Stimulated activated CD8-positive, alpha-beta memory T cell treated with anti-CD3 and anti-CD28 coated beads, Interleukin-2, amount 100 ng/mL, for 1 hour (primary cell): ENCODE data around the gene NME2.
A peak's percentile ranks its signal among the peaks of the same experiment; 100 is the strongest.
"Not testable (repeated sequence)": the region's sequence is repeated elsewhere in the genome, so short reads cannot be mapped to it uniquely, and the experiment has no call there.

ENCODE experiments used
- DNase-seq, 2 donors: peaks; one replicate each; pipeline ENCODE4 v3.0.0-alpha.2; 2020; ENCODE audit warnings: low read depth in 2 of 2

Gene NME2

DNA sequence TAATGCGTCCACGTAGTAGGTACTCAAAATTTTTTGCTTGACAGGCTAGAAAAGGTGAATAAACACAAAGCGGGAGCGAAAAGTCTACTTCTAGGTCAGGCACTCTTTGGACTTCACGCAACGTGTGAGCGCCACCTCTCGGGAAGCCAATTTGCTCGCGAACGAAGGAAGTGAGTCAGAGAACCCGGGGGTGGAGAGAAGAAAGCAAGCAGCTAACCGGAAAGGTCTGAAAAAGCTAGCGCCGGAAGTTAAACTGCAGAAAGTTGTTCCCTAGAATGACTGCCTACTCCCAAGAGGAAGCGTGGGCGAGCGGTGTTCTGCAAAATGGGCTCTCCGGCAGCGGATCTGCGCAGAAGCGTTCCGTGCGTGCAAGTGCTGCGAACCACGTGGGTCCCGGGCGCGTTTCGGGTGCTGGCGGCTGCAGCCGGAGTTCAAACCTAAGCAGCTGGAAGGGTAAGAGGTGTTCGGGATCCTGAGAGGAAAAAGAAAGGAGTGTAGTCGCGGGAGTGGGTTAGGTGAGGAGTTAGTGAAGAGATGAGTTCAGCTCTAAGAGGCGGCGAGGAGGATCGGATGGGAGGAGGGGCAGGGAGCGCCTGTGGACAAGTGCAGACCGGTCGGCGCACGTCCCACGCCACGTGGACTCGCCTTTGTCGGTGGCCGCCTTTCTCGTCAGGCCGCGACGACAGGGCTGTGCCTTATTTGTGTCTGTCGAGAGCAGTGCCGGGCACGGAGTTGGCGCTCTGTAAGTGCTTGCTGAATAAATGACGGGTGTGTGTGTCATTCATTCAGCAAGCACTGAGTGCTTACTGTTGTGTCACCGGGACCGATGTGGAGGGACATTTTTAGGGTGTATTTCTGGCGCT, 12.8 kb upstream of the NME2 start, which contains the start of gene NME1:
NME1 (plus strand) TSS at position 350 of the 863 bp plus-strand sequence. CDS start 2,096 bp downstream, outside the sequence.
- peak; percentile 94 to 96 for DNase-seq

DNA sequence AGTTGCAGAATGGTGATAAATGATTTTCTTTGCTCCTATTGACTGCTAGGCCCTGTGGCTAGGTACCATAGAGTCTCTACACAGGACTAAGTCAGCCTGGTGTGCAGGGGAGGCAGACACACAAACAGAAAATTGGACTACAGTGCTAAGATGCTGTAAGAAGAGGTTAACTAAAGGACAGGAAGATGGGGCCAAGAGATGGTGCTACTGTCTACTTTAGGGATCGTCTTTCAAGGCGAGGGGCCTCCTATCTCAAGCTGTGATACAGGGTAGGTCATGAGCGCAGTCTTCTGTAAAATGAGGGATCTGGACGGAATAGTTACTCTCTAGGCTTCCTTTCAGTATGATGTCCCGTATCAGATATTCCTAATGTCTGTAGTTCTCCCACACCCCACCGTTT, 12.0 kb upstream of the NME2 start:
- no peak for DNase-seq

- no peak for DNase-seq
Measured at GRCh38 chr17:51155416-51155815, 10.8 kb upstream of the NME2 start.

DNA sequence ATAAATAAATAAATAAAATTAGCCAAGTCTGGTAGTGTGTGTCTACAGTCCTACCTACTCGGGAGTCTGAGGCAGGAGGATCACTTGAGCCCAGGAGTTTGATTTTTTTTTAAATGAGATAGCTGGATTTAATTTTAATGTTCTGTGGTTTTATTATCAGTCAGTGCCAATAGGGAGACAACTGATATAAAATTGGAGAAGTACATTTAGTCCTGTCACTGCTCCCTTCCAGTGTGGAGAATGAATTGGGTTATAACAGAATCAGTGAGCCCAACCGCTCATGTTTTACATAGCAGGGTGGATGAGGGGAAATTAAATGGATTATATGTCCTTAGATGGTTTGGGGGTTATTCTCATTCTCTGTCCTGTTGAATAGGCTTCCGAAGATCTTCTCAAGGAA, 6.6 kb upstream of the NME2 start:
- no peak for DNase-seq

GRCh38 chr17:51161541-51161940, 4.7 kb upstream of the NME2 start:
- DNase-seq = no peak

GRCh38 chr17:51164911-51165679, 1.1 kb upstream of the NME2 start:
- DNase-seq = no peak

DNA sequence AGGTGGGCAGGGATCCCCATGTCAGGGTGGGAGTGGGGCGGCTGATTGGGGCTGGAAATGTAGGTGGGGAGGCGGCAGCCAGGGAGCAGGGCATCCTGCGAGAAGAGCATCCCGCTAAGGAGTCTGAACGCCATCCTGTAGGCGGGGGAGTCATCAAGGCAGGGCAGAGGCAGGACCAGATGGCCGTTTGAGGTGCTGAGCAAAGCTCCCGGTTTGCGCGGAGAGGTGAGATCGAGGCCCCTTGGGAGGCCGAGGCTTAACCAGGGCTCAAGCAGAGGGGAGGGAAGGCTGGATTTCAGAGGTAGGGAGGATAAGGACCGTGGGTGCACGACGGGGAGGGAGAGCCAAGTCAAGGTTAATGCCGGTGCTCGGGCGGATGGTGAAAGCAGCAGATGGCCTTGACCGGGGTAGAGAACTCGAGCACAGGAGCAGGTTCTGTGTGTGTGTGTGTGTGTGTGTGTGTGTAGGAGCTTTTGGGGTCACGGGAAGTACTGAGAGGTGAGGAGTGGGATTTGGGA, 472 bp upstream of the NME2 start:
- DNase-seq = no peak

GRCh38 chr17:51166987-51167931, 1.0 kb downstream of the NME2 start:
- peak; percentile 28 to 39 for DNase-seq

GRCh38 chr17:51169340-51169739, 3.1 kb downstream of the NME2 start:
- no peak for DNase-seq

DNA sequence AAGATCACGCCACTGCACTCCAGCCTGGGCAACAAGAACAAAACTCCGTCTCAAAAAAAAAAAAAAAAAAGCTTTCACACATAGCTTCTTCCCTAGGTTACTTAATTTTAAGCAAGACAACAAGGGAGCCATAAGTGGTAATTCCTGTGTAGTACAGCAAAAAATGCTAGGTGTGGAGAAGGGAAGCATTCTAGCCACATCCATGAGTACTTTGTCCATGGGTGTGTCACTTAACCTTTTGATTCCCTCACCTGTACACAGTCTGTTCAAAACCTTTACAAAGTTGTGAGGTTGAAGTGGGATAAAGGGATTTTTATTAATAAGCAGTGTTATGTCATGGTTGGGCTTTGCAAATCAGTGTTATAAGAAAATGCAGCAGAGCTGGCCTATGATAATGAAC, 4.5 kb downstream of the NME2 start:
- no peak for DNase-seq

- DNase-seq = not testable (repeated sequence)
Measured at GRCh38 chr17:51172030-51172429, 5.8 kb downstream of the NME2 start.

- no peak for DNase-seq
Measured at GRCh38 chr17:51180486-51180885, 14.3 kb downstream of the NME2 start.

- no peak for DNase-seq
Measured at GRCh38 chr17:51184124-51184523, 17.9 kb downstream of the NME2 start.

- no peak for DNase-seq
Measured at GRCh38 chr17:51185763-51186332, 19.6 kb downstream of the NME2 start.

DNA sequence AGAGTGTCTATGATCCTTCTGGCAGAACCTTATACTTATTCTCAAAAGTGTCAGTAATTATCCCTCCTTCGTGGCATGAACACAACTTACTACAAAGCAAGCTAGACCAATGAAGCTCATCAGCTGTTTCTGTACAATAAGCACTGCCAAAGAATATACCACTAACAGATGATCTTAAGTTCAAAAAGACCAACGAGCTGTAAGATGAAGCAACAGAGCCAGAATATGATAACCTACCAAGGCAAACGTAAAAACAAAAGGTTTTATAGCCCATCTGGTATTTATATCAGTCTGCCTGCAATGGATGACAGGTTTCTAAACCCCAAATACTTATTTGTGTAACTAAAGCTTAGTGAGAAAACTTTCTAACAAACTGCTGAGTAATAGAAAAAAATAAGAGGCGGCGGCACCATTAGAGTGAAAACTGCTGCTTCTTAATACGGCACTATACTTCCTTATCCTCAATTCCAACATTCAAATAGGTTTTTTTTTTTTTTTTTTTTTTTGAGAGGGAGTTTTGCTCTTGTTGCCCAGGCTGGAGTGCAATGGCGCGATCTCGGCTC, 22.1 kb downstream of the NME2 start:
- no peak for DNase-seq

DNA sequence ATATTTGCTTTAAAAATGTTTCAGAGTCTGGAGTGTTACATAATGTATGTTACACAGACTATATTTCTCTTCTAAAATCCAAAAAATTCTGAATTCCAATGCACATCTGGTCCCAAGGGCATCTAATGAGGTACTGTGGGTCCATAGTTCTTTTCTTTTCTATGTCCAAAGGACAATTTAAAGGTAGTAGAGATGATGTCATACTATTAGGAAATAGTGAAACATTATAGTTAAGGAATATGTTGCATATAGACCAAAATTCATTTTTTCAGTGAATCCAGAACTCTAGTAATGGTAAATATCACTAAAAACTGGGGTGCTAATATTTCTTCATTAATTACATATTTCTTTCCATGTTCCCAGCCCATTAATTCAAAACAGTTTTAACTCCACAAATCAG, 23.0 kb downstream of the NME2 start:
- DNase-seq = no peak

DNA sequence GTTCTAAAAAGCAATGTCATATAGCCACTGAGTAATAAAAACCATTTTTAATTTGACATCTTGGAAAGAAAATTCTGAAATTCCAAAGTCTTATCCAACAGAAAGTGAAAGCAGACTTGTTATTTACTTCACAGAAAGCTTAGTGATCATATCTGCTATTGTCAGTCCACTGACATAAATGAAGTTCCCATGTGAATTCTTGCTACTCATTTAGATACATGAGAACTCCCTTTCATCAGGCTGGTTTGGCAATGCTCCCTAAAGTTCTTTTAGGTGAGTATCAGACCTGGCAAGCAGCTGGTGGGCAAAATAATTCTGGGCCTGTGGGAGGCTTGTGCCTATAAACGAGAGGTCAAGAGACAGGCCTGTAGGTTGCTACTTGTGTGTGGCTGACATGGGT, 23.4 kb downstream of the NME2 start:
- DNase-seq = no peak

DNA sequence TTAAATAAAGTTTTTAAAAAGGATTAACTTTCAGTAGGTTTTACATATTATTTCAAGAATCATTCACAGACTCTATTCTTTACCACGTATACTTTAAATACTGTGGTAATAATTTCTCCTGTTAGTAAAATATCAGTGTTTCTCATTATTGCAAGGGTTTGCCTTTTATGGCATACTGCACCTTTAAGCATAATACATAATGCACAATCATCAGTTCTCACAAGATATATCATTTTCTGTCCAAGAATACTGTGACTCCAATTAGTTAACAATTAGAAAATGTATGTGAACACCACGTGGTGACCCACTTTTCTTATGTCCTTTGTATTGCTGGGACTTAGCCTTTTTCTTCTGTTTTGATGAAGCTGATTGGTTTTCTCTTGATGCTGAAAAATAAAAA, 25.7 kb downstream of the NME2 start:
- DNase-seq = no peak

DNA sequence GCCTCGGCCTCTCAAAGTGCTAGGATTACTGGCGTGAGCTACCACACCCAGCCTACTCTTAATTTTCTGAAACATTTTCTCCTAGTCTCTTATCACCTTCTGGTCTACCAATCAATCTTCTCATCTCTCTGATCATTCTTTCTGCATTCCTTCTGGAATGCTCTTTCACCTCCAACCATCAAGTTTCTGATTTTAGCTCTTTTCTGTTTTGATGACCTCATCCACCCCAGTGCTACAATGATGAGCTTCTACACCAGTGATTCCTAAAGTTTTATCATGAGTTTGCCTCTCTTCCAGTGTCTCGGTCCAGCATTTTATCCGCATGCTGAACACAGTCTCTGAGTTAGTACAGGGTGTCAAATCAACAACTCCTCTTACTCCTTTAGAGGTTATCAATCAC, 31.5 kb downstream of the NME2 start:
- no peak for DNase-seq

DNA sequence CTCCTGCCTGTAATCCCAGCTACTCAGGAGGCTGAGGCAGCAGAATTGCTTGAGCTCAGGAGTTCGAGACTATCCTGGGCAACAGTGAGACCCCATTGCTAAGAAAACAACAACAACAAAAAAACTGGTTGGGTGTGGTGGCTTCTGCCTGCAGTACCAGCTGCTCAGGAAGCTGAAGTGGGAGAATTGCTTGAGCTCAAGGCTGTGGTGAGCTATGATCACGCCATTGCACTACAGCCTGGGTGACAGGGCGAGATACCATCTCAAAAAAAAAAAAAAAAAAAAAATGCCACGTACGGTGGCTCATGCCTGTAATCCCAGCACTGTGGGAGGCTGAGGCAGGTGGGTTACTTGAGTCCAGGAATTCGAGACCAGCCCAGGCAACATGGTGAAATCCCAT, 34.1 kb downstream of the NME2 start:
- DNase-seq = no peak

DNA sequence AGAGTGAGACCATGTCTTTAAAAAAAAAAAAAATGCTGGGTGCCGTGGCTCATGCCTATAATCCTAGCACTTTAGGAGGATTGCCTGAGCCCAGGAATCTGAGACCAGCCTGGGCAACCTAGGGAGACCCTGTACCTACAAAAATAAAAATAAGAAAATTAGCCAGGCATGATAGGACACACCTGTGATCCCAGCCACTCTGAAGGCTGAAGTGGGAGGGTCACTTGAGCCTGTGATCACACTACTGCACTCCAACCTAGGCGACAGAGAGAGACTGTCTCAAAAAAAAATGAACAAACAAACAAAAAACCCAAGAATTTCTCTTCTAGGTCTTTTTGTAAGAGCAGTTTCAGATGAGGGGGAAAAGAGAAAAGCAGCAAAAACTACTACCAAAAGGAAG, 34.6 kb downstream of the NME2 start:
- DNase-seq = no peak
